PC-3 (cell line): Measurements from ENCODE around the gene PHF24.

Source experiments
- EZH2 ChIP-seq: fragments of 300-600 bp; sonication (generic); IDR thresholded peaks from one replicate; pipeline ENCODE4 v1.6.1; 2017; ENCODE audit warnings: antibody characterized with exemption, mild to moderate bottlenecking, low read length; ENCODE audit not compliant: unreplicated experiment
- EZH2phosphoT487 ChIP-seq: fragments of 300-600 bp; sonication (generic); IDR thresholded peaks from 2 replicates; pipeline ENCODE4 v1.6.1; 2018; ENCODE audit warnings: mild to moderate bottlenecking, antibody characterized with exemption, low read length, borderline replicate concordance
- TF ChIP-seq, protein P1 (sequence below): fragments of 300-600 bp; sonication (generic); conservative IDR thresholded peaks from 2 replicates; pipeline ENCODE4 v1.5.1; 2017; ENCODE audit warnings: antibody characterized with exemption, low read depth, mild to moderate bottlenecking, low read length

DNA sequence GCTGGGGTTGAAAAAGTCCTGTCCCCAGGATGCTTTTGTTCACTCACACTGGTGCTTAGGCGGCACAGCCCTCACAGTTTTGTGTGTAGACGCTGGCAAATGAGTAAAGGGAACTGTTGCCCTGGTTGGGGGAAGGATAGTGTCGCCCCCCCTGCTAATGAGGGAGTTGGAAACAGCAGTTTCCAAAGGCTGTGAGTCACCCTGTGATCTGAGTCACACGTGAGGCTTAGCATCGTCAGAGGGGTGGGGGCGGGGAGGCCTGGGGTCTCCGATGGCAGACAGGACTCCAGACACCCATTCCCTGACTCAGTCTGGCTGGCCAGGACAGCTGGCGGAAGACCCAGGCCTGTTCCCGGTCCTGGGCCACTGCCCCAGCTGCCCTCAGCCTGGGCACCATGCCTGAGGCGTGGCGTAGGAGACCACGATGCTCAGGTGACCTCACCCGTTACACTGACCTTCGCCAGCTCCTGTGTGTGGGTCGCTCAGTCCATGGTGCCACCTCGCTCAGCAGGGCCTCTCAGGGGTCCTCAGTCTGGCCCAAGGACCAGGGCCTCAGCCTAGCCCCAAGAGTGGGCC is 34.4 kb downstream of the PHF24 start:
- no peak for TF ChIP-seq EZH2
- TF ChIP-seq, protein P1, sequence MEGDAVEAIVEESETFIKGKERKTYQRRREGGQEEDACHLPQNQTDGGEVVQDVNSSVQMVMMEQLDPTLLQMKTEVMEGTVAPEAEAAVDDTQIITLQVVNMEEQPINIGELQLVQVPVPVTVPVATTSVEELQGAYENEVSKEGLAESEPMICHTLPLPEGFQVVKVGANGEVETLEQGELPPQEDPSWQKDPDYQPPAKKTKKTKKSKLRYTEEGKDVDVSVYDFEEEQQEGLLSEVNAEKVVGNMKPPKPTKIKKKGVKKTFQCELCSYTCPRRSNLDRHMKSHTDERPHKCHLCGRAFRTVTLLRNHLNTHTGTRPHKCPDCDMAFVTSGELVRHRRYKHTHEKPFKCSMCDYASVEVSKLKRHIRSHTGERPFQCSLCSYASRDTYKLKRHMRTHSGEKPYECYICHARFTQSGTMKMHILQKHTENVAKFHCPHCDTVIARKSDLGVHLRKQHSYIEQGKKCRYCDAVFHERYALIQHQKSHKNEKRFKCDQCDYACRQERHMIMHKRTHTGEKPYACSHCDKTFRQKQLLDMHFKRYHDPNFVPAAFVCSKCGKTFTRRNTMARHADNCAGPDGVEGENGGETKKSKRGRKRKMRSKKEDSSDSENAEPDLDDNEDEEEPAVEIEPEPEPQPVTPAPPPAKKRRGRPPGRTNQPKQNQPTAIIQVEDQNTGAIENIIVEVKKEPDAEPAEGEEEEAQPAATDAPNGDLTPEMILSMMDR = no peak
- TF ChIP-seq EZH2phosphoT487 = no peak
